ENCODE results near the gene FUNDC2.

Gene FUNDC2

DNA sequence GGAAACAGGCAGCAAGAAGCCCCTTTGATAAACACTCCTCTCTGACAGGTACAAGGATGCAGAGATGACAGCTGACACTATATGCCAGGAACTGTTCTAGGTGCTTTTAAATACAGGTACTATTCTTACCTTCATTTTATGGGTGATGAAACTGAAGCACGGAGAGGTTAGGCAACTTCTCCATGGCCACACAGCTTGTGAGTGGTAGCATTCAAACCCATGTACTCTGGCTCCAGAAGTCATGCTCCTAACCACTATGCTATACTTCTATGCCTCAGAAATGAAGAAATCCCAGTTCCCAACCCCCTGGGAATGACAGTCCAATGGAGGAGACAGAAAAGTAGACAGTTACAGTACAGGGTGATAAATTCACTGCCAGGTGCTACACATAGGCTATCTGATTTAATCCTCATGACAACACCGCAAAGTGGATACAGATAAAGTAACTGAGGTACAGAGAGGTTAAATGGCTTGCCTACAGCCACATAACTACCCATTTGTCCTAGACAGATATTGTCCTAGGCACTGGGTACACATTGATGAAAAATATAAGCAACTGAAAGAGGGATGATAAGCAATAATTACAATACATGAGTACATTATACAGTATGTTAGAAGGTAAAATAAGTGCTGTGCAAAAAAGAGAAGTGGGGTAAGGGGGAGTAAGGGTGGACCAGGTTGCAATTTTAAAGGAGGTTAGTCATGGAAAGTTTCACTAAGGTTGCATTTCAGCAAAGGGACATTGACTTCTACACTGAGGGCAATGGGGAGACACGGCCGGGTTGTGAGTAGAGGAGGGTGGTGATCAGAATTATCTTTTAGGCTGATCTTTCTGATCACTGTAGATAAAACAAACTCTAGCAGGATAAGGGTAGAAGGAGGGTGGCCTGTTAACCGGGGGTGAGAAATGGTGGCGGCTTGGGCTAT is 2.5 kb upstream of the FUNDC2 start:
- no peak for DNase-seq

GRCh38 chrX:155026420-155026726 is 271 bp upstream of the FUNDC2 start:
- DNase-seq: no peak

DNA sequence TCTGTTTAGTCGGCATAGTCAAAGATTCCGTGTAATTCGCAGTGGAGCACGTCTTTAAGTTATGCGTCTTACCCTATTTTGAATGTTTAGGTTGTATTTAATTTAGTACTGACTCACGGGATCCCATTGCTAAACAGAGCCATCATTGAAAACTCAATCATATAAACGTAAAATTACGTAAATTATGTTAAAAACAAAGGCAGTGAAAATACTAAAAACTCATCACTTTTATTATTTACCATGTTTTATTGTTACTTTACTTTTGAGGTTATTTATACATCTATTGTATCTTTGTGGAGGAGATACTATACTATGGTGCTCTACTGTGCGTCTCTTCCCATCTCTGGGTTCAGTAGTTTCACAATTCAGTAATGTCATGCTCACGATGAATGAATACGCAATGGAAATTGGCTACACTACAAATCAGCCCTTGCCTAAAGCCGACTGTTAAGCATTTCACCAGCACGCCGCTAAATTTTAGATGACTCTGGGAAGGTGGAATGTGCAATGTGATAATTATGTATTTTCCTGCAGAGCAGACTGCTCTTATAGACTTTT is 944 bp downstream of the FUNDC2 start:
- DNase-seq: no peak

- no peak for DNase-seq
Observed at GRCh38 chrX:155028129-155028528, 1.5 kb downstream of the FUNDC2 start.

GRCh38 chrX:155028877-155029291 is 2.2 kb downstream of the FUNDC2 start:
- DNase-seq: no peak

DNA sequence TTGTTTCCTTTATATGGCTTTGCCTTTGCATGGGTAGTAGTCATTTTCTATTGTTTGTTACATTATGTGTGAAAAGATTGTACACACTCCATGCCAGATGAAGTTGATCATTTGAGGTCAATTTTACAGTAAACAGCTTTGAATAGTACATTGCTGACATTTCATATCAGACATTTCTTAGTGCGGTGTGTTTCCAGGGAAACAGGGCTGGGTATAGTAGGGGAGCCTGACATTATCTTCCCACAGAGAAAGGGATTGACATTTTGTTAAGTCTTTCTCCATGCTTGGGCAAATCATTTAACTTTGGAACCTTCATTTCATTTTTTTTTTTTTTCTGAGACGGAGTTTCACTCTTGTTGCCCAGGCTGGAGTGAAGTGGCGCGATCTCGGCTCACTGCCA is 5.0 kb downstream of the FUNDC2 start:
- DNase-seq: no peak

- DNase-seq: no peak
Observed at GRCh38 chrX:155035688-155036087, 9.0 kb downstream of the FUNDC2 start.

- no peak for DNase-seq
Observed at GRCh38 chrX:155046129-155046810, 19.6 kb downstream of the FUNDC2 start.

GRCh38 chrX:155046811-155047528 is 20.3 kb downstream of the FUNDC2 start:
- no peak for DNase-seq

GRCh38 chrX:155048977-155049619 is 22.5 kb downstream of the FUNDC2 start:
- no peak for DNase-seq

DNA sequence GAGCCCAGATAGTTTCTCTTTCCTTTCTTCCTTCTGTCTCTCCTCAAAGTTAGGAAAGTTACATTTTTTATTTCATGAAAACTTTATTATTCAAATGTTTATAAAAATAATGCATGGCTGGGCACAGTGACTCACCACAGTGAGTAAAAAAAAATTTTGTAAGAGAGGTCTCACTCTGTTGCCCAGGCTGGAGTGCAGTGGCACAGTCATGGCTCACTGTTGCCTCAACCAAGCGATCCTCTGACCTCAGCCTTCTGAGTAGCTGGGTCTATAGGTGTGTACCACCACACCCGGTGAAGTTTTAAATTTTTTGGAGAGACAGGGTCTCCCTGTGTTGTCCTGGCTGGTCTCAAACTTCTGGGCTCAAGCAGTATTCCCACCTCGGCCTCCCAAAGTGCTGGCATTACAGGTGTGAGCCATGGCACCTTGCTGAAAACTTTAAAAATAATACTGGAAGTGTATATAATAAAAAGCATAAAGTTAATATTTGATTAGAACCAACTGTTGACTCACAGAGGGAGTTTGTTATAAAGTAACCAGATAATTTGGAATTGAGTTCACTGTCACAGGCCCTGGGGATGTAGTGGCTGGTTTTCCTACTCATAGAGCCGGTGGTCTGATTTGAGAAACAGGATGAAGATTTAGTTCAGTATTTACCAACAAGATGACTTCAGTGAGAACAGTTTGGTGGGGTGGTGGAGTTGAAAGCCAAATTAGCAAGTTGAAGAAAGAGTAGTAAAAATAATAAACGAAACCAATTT is 26.3 kb downstream of the FUNDC2 start:
- no peak for DNase-seq

DNA sequence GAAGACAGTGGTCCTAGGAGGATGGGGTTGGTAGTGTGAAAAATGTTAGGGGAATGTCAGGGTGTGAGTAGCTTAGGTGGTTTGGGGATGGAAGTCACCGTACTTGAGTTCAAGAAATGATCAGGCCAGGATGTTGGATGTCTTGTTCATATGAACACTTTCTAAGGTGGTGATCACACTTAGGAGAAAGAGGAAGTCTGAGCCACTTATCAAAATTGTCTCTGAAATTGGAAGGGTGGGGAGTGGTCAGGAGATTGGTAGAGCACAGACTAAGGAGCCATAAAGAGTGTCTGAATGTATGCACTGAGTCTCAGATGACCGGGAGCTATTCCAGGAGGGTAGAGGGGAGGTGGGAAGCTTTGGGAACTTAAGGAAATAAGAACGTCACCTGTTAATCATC is 27.0 kb downstream of the FUNDC2 start:
- DNase-seq: no peak

- DNase-seq: no peak
Observed at GRCh38 chrX:155054255-155054654, 27.6 kb downstream of the FUNDC2 start.

DNA sequence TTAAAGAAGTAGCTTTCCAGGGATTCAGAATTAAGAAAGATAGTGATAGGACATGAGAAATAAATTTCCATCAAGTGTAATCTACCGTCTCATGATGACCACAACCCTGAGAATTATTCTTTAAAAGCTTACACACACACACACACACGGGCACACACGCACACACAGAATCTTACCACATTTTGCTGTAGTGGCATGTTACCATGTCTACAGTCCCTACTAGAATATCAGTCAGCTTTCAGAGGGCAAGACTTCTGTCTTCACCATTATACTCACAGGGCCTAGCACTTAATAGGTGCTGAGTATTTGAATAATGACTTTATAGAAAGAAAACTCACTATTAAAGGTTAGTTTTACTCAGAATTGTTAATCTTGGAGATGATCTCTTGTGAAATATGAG is 28.9 kb downstream of the FUNDC2 start:
- no peak for DNase-seq

DNA sequence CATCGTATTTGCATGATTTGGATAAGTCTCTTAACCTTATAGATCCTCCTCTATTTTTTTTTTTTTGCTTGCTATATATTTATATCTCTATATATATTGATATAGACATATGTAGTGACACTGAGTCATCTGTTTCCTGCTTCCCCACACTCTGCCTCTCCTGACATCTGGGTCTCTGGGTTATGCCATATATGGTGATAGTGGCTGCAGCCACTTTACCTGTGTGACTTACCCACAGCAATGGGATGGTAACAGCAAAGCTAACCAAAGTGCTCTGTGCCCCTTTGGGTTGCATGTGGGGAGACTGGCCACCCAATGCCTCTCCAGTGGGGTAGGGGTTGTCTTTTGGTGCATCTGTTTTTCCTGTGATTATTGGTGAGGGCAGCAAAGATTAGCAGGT is 29.8 kb downstream of the FUNDC2 start:
- no peak for DNase-seq

DNA sequence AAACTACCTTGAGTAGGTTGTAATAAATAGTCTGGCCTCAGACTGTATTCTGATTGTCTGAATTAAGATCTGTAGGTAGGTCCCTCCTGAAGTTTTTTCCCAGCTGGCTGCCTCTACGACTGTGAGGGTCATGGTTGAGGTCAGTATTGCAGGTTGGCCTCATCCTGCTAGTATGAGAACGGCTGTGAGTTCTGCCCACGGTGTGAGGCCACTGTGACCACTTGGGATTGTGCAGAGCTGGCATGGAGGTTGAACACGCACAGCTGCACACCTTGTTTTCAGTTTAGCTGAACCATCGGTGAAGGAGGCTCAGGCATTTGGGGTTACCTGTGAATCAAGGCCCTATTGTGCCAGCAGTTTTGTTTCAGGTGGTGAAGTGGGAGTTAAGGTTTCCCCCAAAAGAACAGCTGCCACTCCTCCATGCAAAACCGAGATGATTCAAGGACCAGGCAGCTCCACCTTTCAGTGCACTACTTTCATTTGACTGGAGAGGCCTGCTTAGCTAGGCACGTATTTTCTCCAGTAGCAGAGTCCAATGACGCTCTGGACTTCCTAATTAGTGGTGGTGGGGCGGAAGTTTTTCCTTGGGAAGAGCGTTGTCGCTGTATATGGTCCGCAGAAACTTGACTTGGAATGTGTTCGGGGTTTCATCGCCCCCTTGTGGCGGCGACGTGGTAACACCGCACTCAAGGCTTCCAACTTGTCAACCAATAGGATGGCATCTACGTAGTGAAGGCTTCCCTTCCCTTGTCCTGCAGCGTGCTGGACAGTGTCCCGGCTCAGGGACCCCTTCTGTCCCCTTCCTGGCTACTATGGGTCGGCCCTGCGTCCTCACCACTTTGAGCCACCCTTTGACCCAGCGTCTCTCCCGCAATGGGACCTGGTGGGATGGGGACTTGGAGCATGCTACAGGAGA is 30.5 kb downstream of the FUNDC2 start:
- no peak for DNase-seq

DNA sequence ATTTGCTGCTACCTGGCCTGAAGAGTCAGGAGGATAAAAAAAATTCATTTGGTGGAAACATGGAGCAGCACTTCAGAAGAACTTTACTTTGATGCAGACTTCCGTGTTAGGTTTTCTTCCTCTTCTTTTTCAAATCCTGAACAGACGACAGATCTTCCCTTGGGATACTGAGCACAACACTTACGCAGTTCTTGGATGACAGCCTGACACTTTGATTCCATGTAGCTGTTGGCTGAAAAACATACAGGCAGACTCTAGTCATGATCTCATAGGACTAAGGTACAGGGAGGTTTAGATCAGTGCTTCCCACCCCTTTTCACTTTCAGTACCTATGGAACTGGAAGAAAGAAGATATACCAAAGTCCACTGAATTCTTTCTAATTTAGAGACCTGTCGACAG is 35.1 kb downstream of the FUNDC2 start:
- no peak for DNase-seq

DNA sequence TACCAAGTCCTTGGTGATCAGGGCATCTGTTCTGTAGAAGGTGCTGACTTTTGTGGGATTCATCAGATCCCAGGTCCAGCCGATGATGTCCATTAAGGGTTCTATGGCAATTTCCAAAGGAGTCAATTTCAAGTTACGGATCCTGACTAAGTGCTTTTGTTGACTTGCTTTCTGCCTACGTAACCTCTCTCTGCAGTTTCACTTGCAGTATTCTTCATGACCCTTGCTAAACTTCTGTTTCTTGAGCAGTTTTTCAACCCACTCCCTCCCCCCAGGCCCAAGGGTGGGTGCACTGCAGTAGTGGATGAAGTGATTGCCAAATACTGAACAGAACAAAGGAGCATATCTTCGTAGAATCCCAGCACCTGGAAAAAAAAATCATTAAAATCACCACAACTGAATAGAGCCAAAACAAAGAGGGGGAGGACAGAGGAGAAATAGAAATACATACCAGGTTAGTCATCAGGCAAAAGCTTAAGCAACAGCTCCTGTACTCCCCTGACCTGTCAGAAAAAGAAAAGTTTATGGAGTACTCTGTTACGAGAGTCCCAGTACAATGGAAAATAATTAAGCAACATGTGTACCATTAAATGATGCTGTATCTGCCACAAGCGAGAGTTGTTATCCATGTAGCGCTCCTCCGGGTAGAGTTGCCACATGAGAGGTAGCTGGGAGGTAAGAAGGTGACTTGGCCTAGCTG is 38.5 kb downstream of the FUNDC2 start:
- no peak for DNase-seq

- no peak for DNase-seq
Observed at GRCh38 chrX:155068165-155068564, 41.5 kb downstream of the FUNDC2 start.

DNA sequence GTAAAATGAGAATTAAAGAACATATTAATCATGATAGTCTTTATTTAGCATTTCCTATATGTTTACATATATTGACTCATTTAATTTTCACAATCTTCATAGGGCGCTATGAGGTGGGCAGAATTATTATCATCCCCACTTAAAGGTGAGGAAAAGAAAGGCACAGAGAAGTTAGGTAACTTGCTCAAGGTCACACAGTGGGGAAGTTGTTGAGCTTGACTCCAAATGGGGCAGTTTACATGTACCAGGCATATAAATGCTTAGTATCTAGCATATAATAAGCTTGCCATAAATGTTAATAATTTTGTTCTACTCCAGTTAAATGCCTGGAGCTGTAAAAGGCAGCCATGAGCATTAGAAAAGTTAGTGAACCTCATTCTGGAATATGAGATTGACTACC is 42.8 kb downstream of the FUNDC2 start:
- DNase-seq: no peak
